Measurements from ENCODE around the gene TNFRSF6B.

Gene TNFRSF6B

GRCh38 chr20:63734946-63735858, 38.8 kb downstream of the TNFRSF6B start:
- in situ Hi-C loops (cut with HindIII; ENCODE audit: low sequenced_read_pairs): no loop called here
- TF ChIP-seq, protein P1, sequence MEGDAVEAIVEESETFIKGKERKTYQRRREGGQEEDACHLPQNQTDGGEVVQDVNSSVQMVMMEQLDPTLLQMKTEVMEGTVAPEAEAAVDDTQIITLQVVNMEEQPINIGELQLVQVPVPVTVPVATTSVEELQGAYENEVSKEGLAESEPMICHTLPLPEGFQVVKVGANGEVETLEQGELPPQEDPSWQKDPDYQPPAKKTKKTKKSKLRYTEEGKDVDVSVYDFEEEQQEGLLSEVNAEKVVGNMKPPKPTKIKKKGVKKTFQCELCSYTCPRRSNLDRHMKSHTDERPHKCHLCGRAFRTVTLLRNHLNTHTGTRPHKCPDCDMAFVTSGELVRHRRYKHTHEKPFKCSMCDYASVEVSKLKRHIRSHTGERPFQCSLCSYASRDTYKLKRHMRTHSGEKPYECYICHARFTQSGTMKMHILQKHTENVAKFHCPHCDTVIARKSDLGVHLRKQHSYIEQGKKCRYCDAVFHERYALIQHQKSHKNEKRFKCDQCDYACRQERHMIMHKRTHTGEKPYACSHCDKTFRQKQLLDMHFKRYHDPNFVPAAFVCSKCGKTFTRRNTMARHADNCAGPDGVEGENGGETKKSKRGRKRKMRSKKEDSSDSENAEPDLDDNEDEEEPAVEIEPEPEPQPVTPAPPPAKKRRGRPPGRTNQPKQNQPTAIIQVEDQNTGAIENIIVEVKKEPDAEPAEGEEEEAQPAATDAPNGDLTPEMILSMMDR (IDR thresholded peaks at IDR 0.05; ENCODE audit: low read depth, low read length): no peak
- no peak overlapping the region for H3K4me3 ChIP-seq (ENCODE audit: low read depth, low read length)
- DNase-seq (ENCODE audit: low read depth, low spot score): no peak

GRCh38 chr20:63735859-63736718, 39.6 kb downstream of the TNFRSF6B start, which contains the start of gene LIME1:
TSS of gene LIME1 (plus strand) at chr20:63736664. CDS start at chr20:63737550, 886 bp downstream.
- no peak within 1 kb of the TSS for H3K4me3 ChIP-seq (ENCODE audit: low read depth, low read length)
- in situ Hi-C loops (cut with HindIII; ENCODE audit: low sequenced_read_pairs): no loop called here
- no peak for DNase-seq (ENCODE audit: low read depth, low spot score)
- TF ChIP-seq, protein P1 (IDR thresholded peaks at IDR 0.05; ENCODE audit: low read depth, low read length): no peak

GRCh38 chr20:63736893-63737694, 40.6 kb downstream of the TNFRSF6B start:
- in situ Hi-C loops (cut with HindIII; ENCODE audit: low sequenced_read_pairs): no loop called here
- TF ChIP-seq, protein P1 (IDR thresholded peaks at IDR 0.05; ENCODE audit: low read depth, low read length): no peak
- no peak for DNase-seq (ENCODE audit: low read depth, low spot score)
- no peak overlapping the region for H3K4me3 ChIP-seq (ENCODE audit: low read depth, low read length)

DNA sequence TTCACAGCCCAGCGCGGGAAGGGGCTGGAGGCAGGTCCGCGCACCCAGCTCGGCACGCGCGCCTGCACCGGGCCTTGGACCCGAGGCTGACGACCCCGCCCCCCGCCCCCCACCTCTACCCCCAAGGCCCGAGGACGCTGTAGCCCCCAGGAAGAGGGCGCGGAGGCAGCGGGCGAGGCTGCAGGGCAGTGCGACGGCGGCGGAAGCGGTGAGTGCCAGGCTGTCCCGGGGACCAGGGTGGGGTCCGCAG, 41.2 kb downstream of the TNFRSF6B start:
- TF ChIP-seq, protein P1 (IDR thresholded peaks at IDR 0.05; ENCODE audit: low read depth, low read length): no peak
- no peak overlapping the region for H3K4me3 ChIP-seq (ENCODE audit: low read depth, low read length)
- no peak for DNase-seq (ENCODE audit: low read depth, low spot score)
- in situ Hi-C loops (cut with HindIII; ENCODE audit: low sequenced_read_pairs): no loop called here

DNA sequence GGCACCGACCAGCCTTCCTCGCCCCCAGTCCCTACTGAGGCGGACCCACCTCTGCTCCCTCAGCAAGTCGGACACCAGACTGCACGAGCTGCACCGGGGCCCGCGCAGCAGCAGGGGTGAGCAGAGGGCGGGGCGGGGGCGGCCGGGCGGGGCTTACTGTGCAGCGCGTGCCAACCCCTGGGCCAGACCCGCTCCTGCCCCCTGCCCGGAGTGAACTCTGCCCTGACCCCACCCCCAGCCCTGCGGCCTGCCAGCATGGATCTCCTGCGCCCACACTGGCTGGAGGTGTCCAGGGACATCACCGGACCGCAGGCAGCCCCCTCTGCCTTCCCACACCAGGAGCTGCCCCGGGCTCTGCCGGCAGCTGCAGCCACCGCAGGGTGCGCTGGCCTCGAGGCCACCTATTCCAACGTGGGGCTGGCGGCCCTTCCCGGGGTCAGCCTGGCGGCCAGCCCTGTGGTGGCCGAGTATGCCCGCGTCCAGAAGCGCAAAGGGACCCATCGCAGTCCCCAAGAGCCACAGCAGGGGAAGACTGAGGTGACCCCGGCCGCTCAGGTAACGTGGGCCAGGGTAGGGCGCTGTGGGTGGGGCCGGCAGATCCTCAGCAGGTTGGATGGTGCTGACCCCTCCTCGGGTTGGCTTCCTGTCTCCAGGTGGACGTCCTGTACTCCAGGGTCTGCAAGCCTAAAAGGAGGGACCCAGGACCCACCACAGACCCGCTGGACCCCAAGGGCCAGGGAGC, 41.7 kb downstream of the TNFRSF6B start:
- no peak overlapping the region for H3K4me3 ChIP-seq (ENCODE audit: low read depth, low read length)
- no peak for DNase-seq (ENCODE audit: low read depth, low spot score)
- TF ChIP-seq, protein P1 (IDR thresholded peaks at IDR 0.05; ENCODE audit: low read depth, low read length): no peak
- in situ Hi-C loops (cut with HindIII; ENCODE audit: low sequenced_read_pairs): no loop called here

All from astrocyte of the spinal cord (primary cell).